HL-60 (cell line): ENCODE results near the gene GBP1.

Experiments
- GABPA ChIP-seq: IDR thresholded peaks from 2 replicates; pipeline ENCODE4 v1.6.1; 2012; ENCODE audit warnings: low read depth
- POLR2AphosphoS5 ChIP-seq: IDR thresholded peaks from 2 replicates; pipeline ENCODE4 v1.6.1; 2012; ENCODE audit warnings: low read depth
- SPI1 ChIP-seq: IDR thresholded peaks from 2 replicates; pipeline ENCODE4 v1.6.1; 2012; ENCODE audit warnings: low read depth, mild to moderate bottlenecking, borderline replicate concordance
- TF ChIP-seq, protein P1 (sequence below): IDR thresholded peaks from one replicate; pipeline ENCODE4 v1.5.1; 2011; ENCODE audit warnings: low read length, control low read depth, inconsistent platforms; ENCODE audit not compliant: insufficient read depth

DNA sequence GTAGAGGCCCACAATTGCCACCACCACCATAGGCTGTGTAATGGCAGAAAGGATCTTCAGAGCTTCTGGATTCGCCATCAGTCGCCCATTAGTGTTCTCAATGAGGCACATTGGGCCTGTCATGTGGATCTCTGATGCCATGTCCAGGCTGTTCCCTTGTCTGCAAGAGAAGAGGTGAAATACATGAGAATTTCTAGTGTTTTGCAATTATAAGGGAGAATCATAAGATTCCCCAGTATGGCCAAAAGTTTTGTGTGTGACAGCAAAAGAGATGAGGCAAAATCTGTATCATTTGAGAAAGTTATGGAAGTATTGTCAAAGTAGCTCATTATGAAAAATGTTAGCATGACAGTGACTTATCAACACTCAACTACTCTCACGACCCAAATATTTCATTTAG, 1.9 kb downstream of the GBP1 start:
- TF ChIP-seq, protein P1, sequence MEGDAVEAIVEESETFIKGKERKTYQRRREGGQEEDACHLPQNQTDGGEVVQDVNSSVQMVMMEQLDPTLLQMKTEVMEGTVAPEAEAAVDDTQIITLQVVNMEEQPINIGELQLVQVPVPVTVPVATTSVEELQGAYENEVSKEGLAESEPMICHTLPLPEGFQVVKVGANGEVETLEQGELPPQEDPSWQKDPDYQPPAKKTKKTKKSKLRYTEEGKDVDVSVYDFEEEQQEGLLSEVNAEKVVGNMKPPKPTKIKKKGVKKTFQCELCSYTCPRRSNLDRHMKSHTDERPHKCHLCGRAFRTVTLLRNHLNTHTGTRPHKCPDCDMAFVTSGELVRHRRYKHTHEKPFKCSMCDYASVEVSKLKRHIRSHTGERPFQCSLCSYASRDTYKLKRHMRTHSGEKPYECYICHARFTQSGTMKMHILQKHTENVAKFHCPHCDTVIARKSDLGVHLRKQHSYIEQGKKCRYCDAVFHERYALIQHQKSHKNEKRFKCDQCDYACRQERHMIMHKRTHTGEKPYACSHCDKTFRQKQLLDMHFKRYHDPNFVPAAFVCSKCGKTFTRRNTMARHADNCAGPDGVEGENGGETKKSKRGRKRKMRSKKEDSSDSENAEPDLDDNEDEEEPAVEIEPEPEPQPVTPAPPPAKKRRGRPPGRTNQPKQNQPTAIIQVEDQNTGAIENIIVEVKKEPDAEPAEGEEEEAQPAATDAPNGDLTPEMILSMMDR = no peak
- TF ChIP-seq POLR2AphosphoS5 (no peak), GABPA (no peak), SPI1 (no peak)
